Measurements from ENCODE around the gene NEDD4.
"Not testable (repeated sequence)": the region's sequence is repeated elsewhere in the genome, so short reads cannot be mapped to it uniquely, and the experiment has no call there.

Gene NEDD4

DNA sequence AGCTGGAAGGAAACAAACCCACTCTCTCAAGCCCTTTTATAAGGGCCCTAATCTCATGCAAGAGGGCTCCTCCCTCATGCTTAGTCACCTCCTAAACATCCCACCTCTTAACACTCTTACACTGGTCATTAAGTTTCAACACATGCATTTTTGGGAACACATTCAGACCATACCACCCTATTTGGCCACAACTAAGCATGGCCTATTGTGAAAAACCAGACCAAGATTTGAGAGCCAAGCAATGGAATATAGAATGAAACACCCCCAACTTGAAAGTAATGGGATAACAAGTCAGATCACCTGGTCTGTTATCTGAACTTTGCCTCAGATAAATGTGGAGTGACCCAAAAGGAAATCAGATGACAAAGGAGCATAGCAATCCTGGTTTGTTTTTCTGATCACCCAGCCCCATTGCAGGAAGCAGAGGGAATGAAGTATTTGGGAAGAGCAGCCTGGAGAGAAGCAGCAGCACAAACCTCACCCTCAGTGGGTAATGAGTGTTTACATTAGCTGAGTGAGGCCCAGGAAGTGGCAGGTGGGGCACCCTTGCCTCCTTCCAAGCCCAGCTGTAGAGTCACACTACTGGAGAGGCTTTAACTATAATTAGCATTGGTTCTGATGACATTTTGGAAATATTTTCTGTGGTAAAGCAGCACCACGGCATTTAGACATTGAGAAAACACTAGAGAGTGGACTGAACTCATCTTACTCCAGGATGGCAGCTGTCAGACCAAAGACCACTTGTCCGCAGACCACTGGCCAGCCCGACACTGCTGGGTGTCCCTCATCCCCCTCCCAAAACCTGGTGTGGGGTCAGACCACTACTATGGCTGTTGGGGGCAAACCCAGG lies 201.6 kb downstream of the NEDD4 start:
- peak overlapping the region; percentile 63 for H3K27ac ChIP-seq
- DNase-seq (ENCODE audit: low read depth, low spot score), result peak; percentile 20

DNA sequence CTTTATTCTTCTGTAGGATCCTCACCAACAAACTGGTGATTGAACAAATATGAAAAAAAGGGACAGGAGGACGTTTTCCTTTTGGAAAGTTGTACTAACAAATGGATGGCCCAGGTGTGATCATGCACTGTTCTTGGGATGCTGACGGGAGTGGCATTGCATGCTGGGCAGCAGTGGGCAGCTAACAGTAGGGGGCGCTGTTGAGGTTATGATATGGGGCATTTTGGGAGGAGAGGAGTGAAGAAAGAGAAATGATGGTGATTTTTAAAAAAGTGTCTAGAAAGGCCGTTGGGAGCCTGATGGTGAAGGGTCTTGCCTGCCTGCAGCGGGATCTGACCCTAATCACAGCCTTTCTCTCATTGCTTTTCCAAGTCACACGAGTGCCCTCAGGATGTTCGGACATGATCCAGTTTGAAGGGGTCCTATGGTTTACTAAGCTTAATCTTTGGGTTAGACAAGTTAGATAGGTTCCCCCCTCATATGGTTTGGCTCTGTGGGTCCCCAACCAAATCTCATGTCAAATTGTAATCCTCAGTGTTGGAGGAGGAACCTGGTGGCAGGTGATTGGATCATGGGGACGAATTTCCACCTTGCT lies 204.2 kb downstream of the NEDD4 start:
- H3K27ac ChIP-seq, result no peak overlapping the region
- no peak for DNase-seq (ENCODE audit: low read depth, low spot score)

DNA sequence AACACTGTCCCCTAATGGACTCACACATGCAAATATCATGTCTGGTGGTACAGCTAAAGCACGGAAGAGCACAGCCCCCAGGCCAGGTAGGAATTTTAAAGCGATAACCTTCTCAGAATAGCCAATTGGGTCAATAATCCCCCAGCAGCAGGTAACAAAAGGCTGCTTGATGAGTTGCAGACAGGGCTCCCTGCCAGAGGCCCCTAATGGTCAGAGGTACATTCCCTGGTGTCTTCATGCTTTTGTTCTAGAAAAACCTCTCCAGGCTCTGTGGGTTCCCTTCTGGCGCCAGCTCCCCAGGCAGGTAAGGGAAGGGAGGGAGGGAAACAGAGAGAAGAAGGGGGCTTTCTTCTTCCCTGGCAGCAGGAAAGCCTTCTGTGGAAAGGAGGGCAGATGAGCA lies 207.1 kb downstream of the NEDD4 start:
- DNase-seq (ENCODE audit: low read depth, low spot score), result no peak
- H3K27ac ChIP-seq, result no peak overlapping the region

DNA sequence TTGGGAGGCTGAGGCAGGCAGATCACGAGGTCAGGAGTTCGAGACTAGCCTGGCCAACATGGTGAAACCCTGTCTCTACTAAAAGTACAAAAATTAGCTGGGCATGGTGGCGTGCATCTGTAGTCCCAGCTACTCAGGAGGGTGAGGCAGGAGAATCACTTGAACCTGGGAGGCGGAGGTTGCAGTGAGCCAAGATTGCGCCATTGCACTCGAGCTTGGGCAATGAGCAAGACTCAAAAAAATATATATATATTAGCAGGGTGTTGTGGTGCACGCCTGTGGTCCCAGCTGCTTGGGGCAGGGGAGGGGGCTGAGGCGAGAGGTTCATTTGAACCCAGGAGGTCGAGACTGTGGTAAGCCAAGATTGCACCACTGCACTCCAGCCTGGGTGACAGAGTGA lies 207.8 kb downstream of the NEDD4 start:
- not testable (repeated sequence) for DNase-seq (ENCODE audit: low read depth, low spot score); H3K27ac ChIP-seq

DNA sequence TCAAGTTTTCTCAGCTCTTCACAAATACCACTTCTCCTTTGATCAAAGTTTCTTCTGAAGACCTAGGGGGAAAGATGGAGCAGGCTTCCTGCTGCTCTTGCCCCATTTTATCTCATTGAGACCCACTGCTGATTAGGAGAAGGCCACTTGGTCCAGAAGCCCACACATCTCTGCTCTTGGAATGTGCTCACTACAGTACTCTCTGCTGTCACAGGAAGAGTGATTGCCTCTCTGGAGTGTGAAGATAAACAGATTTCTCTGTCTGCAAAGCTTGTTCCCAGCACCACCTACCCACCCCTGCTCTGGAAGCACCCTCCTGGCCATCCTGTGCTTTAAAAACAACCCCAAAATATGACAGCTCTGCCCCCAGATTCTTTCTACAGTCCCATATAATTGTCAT lies 209.1 kb downstream of the NEDD4 start:
- H3K27ac ChIP-seq, result no peak overlapping the region
- no peak for DNase-seq (ENCODE audit: low read depth, low spot score)

DNA sequence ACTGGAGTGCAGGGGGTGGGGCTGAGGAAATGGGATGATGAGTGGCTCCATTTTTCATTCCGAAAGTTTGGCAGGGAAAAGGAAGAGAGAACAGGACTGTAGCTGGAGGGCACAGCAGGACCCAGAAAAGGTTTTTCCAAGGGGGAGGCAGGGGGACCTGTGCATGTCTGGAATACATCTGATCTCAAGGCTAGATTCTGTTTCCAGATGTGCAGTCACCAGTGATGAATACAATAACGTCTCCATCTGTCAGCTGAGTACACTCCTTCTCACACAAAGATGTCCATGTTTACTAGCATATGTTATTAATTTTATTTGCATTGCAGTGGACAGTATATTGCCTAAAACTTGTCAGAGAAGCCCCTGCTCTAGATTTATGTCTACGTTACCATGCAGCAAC lies 210.5 kb downstream of the NEDD4 start:
- DNase-seq (ENCODE audit: low read depth, low spot score), result no peak

DNA sequence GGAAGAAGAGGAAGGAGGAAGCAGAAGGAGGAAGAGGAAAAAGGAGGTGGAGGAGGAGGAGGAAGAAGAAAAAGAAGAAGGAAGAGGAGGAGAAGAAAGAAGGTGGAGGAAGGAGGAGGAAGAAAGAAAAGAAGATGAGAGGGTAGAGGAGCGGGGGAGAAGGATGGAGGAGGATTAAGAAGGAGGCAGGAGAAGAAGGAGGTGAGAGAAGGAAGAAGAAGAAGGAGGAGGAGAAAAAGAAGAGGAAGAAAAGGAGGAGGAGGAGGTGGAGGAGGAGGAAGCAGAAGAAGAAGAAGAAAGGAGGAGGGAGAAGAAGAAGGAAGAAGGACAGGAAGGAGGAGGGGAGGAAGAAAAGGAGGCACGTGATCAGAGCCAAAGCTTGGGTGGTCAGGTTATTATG lies 213.1 kb downstream of the NEDD4 start:
- no peak overlapping the region for H3K27ac ChIP-seq
- DNase-seq (ENCODE audit: low read depth, low spot score), result no peak

More for the DNA sequence above, 210.5 kb downstream of the NEDD4 start:
- no peak overlapping the region for H3K27ac ChIP-seq

DNA sequence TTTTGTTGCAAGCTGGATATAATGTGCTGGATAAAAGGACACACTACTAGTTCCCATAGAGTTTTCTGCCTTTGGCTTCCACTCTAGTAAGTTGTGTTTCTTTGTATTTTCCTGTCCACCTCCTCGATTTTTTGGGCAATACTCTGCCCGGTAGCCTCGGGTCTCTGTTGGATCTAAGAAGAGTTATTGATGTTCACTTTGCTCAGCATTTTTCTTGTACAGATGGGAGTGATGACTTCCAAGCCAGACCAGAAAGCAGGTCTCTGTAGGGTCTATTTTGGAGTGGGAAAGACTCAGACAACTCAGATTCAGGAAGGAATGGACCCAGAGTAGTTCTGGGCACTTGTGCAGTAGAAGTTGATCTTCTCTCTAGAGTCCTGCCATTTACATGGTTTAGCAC lies 214.5 kb downstream of the NEDD4 start:
- no peak overlapping the region for H3K27ac ChIP-seq
- no peak for DNase-seq (ENCODE audit: low read depth, low spot score)
